Uterus (tissue), 4 donors: ENCODE measurements around the gene SERP1. TPM values are rescaled to one million over a fixed set of nuclear protein-coding genes. Genes with fewer than 3 reads are reported as not detected.

Experiments
- DNase-seq, 2 donors: peaks; one replicate each; pipeline ENCODE4 v3.0.0-alpha.2; 2019 to 2020
- H3K27ac ChIP-seq, 2 donors: fragments of 200-600 bp; sonication (generic); 1 replicate in 1 of 2; 2 replicates in 1 of 2; pipeline ENCODE4 v1.5.1; 2016 to 2018
- H3K27me3 ChIP-seq, 2 donors: fragments of 200-600 bp; sonication (generic); one replicate each; pipeline ENCODE4 v1.5.1; 2018 to 2019; ENCODE audit warnings: control low read depth in 1 of 2
- H3K36me3 ChIP-seq, 2 donors: fragments of 200-600 bp; sonication (generic); one replicate each; pipeline ENCODE4 v1.5.1; 2019; ENCODE audit warnings: control low read depth in 1 of 2
- H3K4me1 ChIP-seq, 2 donors: fragments of 200-600 bp; sonication (generic); one replicate each; pipeline ENCODE4 v1.5.1; 2018 to 2019; ENCODE audit warnings: control low read depth in 1 of 2
- H3K4me3 ChIP-seq, 2 donors: fragments of 200-600 bp; sonication (generic); 1 replicate in 1 of 2; 2 replicates in 1 of 2; pipeline ENCODE4 v1.5.1; 2018 to 2019; ENCODE audit warnings: mild to moderate bottlenecking in 1 of 2
- H3K9me3 ChIP-seq, 2 donors: fragments of 200-600 bp; sonication (generic); one replicate each; pipeline ENCODE4 v1.5.1; 2019; ENCODE audit warnings: control low read depth in 1 of 2
- CTCF ChIP-seq, 4 experiments: fragments of 200-600 bp in 2 of 4; fragments of 450-650 bp in 2 of 4; sonication (generic) in 2 of 4; IDR thresholded peaks; one replicate each; pipeline ENCODE4 v1.5.1; 2016 to 2019; ENCODE audit warnings: antibody characterized with exemption in 4 of 4, mild to moderate bottlenecking in 2 of 4, moderate library complexity in 1 of 4
- POLR2A ChIP-seq, 2 donors: fragments of 450-650 bp; IDR thresholded peaks; one replicate each; pipeline ENCODE4 v1.6.1; 2016; ENCODE audit warnings: antibody characterized with exemption in 2 of 2, mild to moderate bottlenecking in 1 of 2, moderate library complexity in 1 of 2
- intact Hi-C: fragments of 100-400 bp; cut with DNase I; formaldehyde crosslinking; loops from one replicate; pipeline ENCODE4 v1.15.1; 2023; ENCODE audit warnings: low total_unique reads
- total RNA-seq, 4 donors: library from RNA; depleted of rRNA in 3 of 4; stranded (reverse); fragments of >200 nt in 3 of 4; gene quantifications; one replicate each; pipeline versions ENCODE4 v1.1.0 to v1.2.4, GENCODE V29; 2014 to 2023
- donor health status: DM: yes; HTN: yes; CAD: no.

The SERP1 gene
- total RNA-seq, 4 donors from 2014 or later = 77.4 to 151 (median 83.8) TPM

GRCh38 chr3:150564243-150564642, 17.9 kb upstream of the SERP1 start:
- no peak overlapping the region for H3K4me3 ChIP-seq
- H3K4me1 ChIP-seq = no peaks in the 10 kb centered on the region
- intact Hi-C loops = no loop called here
- H3K36me3 ChIP-seq = no peaks in the 10 kb centered on the region
- H3K27ac ChIP-seq = no peak overlapping the region
- H3K27me3 ChIP-seq = no peaks in the 10 kb centered on the region
- no peaks in the 10 kb centered on the region for H3K9me3 ChIP-seq
- DNase-seq = no peak
- no peak for TF ChIP-seq CTCF (IDR thresholded peaks at IDR 0.05)
- no peak for TF ChIP-seq POLR2A (IDR thresholded peaks at IDR 0.05)

DNA sequence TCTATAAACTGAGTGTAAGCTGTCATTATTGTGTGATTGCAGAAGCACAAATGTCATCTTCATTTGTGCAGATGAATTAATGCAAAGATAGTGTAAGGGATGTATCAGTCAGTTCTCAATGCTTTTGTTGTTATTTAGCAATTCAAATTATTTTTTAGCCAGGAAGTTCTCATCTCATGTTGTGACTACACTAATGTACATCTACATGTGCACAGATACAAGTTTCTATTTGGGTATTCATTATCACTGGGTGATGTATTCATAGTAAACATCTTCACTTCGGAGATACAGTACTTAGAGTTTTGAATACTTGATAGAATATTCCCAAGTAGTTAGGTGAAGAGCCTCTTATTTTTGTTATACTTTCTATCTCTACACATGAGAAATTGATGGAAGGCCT, 11.4 kb upstream of the SERP1 start:
- Histone ChIP-seq H3K4me1 (no peaks in the 10 kb centered on the region), H3K4me3 (no peak overlapping the region), H3K9me3 (no peaks in the 10 kb centered on the region), H3K27me3 (no peaks in the 10 kb centered on the region), H3K36me3 (no peaks in the 10 kb centered on the region), H3K27ac (no peak overlapping the region)
- DNase-seq = no peak
- TF ChIP-seq POLR2A (IDR thresholded peaks at IDR 0.05) = no peak
- no peak for TF ChIP-seq CTCF (IDR thresholded peaks at IDR 0.05)
- intact Hi-C loops = no loop called here

GRCh38 chr3:150556792-150557191, 10.5 kb upstream of the SERP1 start:
- H3K27me3 ChIP-seq = no peaks in the 10 kb centered on the region
- H3K27ac ChIP-seq = no peak overlapping the region
- no peaks in the 10 kb centered on the region for H3K4me1 ChIP-seq
- no peak for DNase-seq
- no peaks in the 10 kb centered on the region for H3K9me3 ChIP-seq
- H3K36me3 ChIP-seq = no peaks in the 10 kb centered on the region
- TF ChIP-seq POLR2A (IDR thresholded peaks at IDR 0.05) (no peak), CTCF (IDR thresholded peaks at IDR 0.05) (no peak)
- no peak overlapping the region for H3K4me3 ChIP-seq
- intact Hi-C loops = no loop called here

DNA sequence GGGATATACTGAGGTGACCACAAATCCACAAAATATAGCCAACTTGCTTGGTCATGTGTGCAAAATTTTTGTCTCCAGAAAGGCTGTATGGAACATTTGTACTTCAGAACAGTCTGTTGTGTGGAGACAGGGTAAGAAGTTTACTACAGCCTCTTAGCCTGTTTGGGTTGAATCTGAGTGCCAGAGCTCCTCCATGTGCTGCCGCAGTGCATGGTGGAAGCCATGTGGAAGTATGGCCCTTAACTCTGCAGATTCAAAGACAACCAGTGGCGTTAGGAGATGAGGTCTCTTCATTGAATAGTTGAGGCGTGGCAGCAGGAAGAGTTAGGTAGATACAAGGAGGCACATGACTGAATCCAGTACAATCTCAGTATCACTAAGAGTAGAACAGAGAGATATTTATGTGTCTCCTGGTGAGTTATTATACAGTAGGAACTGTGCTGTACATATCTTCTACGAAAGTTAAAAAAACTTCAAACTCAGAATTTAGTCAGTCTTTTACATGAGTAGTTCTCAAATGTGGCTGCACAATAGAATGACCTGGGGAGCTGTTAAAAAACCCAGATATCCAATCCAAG, 9.7 kb upstream of the SERP1 start:
- intact Hi-C loops = no loop called here
- Histone ChIP-seq H3K27me3 (no peaks in the 10 kb centered on the region), H3K9me3 (no peaks in the 10 kb centered on the region), H3K4me3 (no peak overlapping the region), H3K4me1 (no peaks in the 10 kb centered on the region), H3K27ac (no peak overlapping the region), H3K36me3 (no peaks in the 10 kb centered on the region)
- DNase-seq = no peak
- TF ChIP-seq POLR2A (IDR thresholded peaks at IDR 0.05) (no peak), CTCF (IDR thresholded peaks at IDR 0.05) (no peak)

DNA sequence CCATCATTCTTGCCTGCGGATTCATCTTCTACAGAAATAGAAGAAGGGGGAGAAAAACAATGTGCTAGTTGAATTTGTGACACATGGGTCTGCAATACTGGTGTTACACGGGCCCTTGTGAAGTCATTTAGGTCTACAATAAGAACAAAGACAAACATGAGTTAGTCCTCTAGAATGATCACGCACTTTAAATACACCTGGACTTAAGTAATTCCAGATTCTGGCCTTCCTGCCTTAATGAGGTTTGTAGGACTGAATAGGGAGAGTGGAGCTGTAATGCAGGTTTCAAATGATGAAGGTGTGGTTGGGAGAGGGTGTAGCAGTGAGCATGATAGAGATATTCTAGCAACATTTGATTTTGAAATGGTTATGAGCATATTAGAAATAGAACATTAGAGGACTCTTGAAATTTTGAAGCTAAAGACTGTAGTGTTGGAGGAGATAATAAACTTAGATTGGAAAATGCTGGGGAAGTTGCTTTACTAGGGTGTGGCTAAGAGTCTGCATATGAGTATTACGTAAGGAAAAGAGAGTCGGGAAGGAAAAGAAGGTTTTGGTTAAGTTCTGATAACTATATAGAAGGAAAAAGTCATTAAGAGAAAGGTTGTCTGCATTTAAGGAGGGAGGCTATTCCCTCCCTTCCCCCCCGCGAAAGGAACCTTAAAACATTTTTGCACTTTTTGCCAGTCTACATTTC, 897 bp upstream of the SERP1 start:
- intact Hi-C loops = no loop called here
- Histone ChIP-seq H3K4me1 (peaks cover 0 to 4% of the 10 kb centered on the region in 2 donors), H3K4me3 (peak overlapping the region; percentile 76 to 86), H3K27ac (peak overlapping the region; percentile 97 to 99), H3K36me3 (no peaks in the 10 kb centered on the region), H3K9me3 (no peaks in the 10 kb centered on the region), H3K27me3 (no peaks in the 10 kb centered on the region)
- DNase-seq = no peak
- no peak for TF ChIP-seq CTCF (IDR thresholded peaks at IDR 0.05)
- TF ChIP-seq POLR2A (IDR thresholded peaks at IDR 0.05) = no peak
